OCI-LY7 (cell line): ENCODE data around the gene SLC2A13.

ENCODE experiments used
- CTCF ChIP-seq: fragments of 200-600 bp; sonication (generic); conservative IDR thresholded peaks from 2 replicates; pipeline ENCODE4 v1.5.1; 2014; ENCODE audit warnings: mild to moderate bottlenecking, antibody characterized with exemption, low read length, moderate library complexity, mixed read lengths
- EZH2phosphoT487 ChIP-seq: fragments of 200-600 bp; sonication (generic); IDR thresholded peaks from 2 replicates; pipeline ENCODE4 v1.6.1; 2018; ENCODE audit warnings: low read depth, borderline replicate concordance, mild to moderate bottlenecking, mixed run types, antibody characterized with exemption, low read length, moderate library complexity, mixed read lengths

- TF ChIP-seq CTCF = no peak
- no peak for TF ChIP-seq EZH2phosphoT487
These were observed 334.4 kb downstream of the SLC2A13 start for GRCh38 chr12:39771456-39771855.
